Eye (tissue), 1 donor: ENCODE measurements around the gene RASSF5.

ENCODE experiments used
- DNase-seq: peaks from one replicate; pipeline ENCODE4 v3.0.0-alpha.2; 2015

Gene RASSF5

GRCh38 chr1:206637605-206638004, 130.3 kb downstream of the RASSF5 start:
- DNase-seq, result no peak
